GM23338 (cell line): ENCODE data around the gene C1QTNF1.

ENCODE experiments used
- CREB1 ChIP-seq: fragments of 250-450 bp; sonication (Bioruptor Pico); IDR thresholded peaks from 2 replicates; pipeline ENCODE4 v1.5.0; 2020; ENCODE audit warnings: low read depth, mild to moderate bottlenecking, moderate library complexity
- CTCF ChIP-seq, 2 experiments: fragments of 200-600 bp in 1 of 2; sonication (generic) in 1 of 2; conservative IDR thresholded peaks; 2 replicates each; pipeline versions ENCODE4 v1.5.1 to v1.6.1; 2016 to 2017; ENCODE audit warnings: antibody characterized with exemption in 2 of 2, low read depth in 2 of 2, mild to moderate bottlenecking in 2 of 2, moderate library complexity in 1 of 2
- EZH2 ChIP-seq: fragments of 200-600 bp; sonication (generic); IDR thresholded peaks from one replicate; pipeline ENCODE4 v1.8.0; 2017; ENCODE audit warnings: antibody characterized with exemption, mild to moderate bottlenecking, low read depth; ENCODE audit not compliant: unreplicated experiment
- EZH2phosphoT487 ChIP-seq: fragments of 200-600 bp; sonication (generic); IDR thresholded peaks from one replicate; pipeline ENCODE4 v1.8.1; 2018; ENCODE audit warnings: antibody characterized with exemption; ENCODE audit not compliant: unreplicated experiment
- JUNB ChIP-seq: IDR thresholded peaks from one replicate; pipeline ENCODE4 v1.6.1; 2016; ENCODE audit warnings: antibody characterized with exemption; ENCODE audit not compliant: unreplicated experiment
- POLR2AphosphoS5 ChIP-seq: IDR thresholded peaks from 2 replicates; pipeline ENCODE4 v1.6.1; 2016; ENCODE audit warnings: antibody characterized with exemption, low read depth
- REST ChIP-seq: IDR thresholded peaks from one replicate; pipeline ENCODE4 v1.6.1; 2018; ENCODE audit warnings: antibody characterized with exemption; ENCODE audit not compliant: unreplicated experiment

DNA sequence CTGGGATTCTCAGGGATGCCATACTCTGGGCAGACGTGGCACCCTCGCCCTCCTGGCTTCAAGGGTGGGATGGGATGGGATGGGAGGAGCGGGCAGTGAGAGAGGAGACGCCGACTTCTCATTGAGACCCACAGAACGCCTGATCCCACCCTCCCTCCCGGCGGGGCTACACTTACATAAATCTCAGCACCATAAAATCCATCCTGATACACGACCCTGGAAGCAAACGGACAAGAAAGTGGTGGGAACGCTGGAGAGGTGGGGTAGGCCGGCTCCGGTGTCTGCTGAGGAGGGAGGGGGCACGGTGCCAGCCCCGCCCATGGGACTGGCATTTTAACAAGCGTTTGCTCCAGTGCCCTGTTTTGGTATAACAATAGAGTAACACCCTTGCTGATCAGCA, 72.5 kb downstream of the C1QTNF1 start:
- no peak for TF ChIP-seq CREB1 (CRISPR knock-in tag)
- no peak for TF ChIP-seq CTCF (conservative IDR thresholded peaks at IDR 0.05; ENCODE audit: low read depth in 2 of 2)
- no peak for TF ChIP-seq POLR2AphosphoS5
- TF ChIP-seq REST, result no peak
- TF ChIP-seq EZH2, result no peak
- TF ChIP-seq EZH2phosphoT487, result no peak
- TF ChIP-seq JUNB, result no peak
